ENCODE measurements around the gene LCN6.

DNA sequence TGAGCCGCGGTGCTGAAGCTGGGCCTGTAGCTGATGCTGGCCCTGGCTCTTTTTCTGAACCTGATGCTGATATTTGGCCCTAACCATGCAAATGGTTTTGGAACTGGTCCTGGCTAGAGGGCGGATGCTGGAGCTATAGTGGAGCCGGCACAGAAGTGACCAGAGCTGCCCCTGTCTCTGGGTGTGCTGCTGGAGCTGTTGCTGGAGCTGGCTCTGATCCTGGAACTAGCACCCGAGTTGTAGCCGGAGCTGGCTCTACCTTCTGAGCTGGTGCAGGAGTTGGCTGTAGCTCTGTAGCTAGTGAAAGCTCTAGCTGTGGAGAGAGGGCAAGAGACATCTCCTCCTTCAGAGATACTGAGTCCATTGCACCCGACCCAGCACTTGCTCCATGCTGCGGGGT is 18.4 kb downstream of the LCN6 start:
- TF ChIP-seq ZNF274 (IDR thresholded peaks at IDR 0.05; ENCODE audit: low read depth, low read length), result no peak
- TF ChIP-seq SUZ12 (IDR thresholded peaks at IDR 0.05; ENCODE audit: extremely low read depth, insufficient read depth, insufficient read length), result no peak
- no peak for TF ChIP-seq YY1 (IDR thresholded peaks at IDR 0.05; ENCODE audit: insufficient read depth, insufficient read length)

Data from NT2/D1 (cell line).